HG02938 (cell line): ENCODE measurements around the gene WIPI1.
A peak's percentile ranks its signal among the peaks of the same experiment; 100 is the strongest.
"Not testable (repeated sequence)": the region's sequence is repeated elsewhere in the genome, so short reads cannot be mapped to it uniquely, and the experiment has no call there.

Source experiments
- ATAC-seq: cut with Tn5 transposase; IDR thresholded peaks from one replicate; pipeline ENCODE4 v1.9.1; 2021; ENCODE audit warnings: mild to moderate bottlenecking, moderate library complexity; ENCODE audit not compliant: unreplicated experiment

The WIPI1 gene

GRCh38 chr17:68420065-68420464 is 37.2 kb downstream of the WIPI1 start:
- no peak for ATAC-seq

DNA sequence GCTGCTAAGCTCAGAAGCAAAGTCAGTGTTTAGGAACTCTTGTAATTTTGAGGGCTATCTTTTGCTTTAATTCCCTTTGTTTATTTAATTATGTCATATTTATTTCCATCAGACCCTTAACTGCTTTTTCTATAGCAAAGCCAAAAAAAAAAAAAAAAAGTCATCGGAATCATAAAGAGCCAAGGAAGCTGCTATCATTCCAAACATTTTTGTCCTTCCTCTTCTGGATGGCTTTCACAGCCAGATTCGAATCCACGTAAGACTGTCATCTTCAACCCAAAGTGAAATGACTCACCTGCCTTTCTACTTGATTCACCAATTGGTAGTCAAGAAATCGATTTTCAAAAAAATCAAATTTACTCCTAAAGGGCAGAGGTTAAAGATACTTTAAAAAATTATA is 38.4 kb downstream of the WIPI1 start:
- no peak for ATAC-seq

- ATAC-seq, result no peak
Measured at GRCh38 chr17:68417317-68417716, 40.0 kb downstream of the WIPI1 start.

GRCh38 chr17:68414901-68415300 is 42.4 kb downstream of the WIPI1 start:
- not testable (repeated sequence) for ATAC-seq

- not testable (repeated sequence) for ATAC-seq
Measured at GRCh38 chr17:68413597-68414560, 43.4 kb downstream of the WIPI1 start.

DNA sequence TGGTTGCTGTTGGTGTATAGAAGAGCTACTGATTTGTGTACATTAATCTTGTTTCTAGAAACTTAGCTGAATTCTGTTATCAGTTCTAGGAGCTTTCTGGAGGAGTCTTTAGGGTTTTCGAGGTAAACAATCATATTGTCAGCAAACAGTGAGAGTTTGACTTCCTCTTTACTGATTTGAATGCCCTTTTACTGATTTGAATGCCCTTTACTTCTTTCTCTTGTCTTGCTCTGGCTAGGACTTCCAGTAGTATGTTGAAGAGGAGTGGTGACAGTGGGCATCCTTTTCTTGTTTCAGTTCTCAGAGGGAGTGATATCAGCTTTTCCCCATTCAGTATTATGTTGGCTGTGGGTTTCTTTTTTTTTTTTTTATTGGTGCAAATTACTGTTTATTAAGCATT is 49.6 kb downstream of the WIPI1 start:
- ATAC-seq, result not testable (repeated sequence)

- ATAC-seq, result not testable (repeated sequence)
Measured at GRCh38 chr17:68403837-68404236, 53.5 kb downstream of the WIPI1 start.

GRCh38 chr17:68403122-68403521 is 54.2 kb downstream of the WIPI1 start:
- no peak for ATAC-seq

DNA sequence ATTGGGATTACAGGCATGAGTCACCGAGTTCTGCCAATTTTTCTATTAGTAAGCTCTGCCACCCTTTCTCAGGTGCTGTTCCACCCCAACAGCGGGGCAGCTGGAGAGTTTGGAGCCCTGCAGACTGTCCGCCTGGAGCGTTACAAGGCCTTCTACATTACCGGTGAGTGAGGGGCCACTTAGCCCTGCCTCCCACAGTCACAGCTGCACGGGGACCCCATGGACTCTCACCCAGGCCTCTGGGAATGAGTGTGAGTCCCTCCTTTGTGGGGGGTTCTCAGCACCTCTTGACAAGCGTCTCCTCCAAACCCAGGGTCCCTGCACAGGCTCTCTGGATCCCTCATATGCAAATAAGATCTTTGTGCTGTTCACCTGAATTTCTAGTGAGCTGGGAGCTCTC is 56.0 kb downstream of the WIPI1 start:
- no peak for ATAC-seq

GRCh38 chr17:68400404-68400735 is 56.9 kb downstream of the WIPI1 start:
- no peak for ATAC-seq

GRCh38 chr17:68399638-68400403 is 57.5 kb downstream of the WIPI1 start:
- no peak for ATAC-seq

DNA sequence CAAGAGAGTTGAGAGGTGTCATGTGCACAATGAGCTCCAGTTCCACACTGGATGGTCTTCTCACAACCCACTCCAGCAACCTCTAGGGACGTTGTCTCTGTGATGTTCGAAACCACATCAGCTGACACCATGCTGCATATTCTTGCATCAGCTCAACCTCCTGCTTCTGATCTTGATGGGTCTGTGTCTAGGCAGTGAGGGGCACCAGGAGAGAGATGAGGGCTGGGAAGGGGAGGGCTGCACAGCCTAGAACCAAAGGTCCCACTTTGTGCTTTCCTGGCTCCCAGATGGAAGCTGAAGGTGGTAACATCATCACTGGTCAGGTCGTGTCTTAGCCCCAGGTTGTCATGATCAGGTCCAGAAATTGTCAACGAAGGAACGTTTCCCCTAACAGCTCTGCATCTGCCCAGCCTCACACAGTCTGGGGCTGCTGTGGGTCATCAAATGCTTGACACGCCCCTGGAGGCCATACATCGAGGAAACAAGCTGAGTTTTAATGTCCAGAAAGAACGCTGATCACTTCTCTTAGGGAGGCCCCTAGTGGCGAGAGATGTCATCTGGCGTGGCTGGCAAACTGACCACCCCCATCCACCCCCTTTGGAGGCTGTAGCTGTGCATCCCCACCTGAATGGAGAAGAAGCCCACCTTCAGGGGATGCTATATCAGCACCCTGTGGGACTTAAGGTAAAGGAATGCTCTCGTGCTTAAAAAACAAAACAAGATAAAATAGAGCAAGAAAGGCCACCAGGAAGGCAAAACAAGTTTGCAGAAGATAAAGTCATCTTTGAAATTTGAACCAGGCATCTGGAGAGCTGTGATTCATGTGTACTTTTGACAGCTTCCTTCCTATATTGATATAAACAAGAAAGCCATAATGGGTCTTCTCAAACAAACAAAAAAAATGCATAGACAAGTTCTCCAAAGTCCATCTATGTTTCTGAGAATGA is 58.3 kb downstream of the WIPI1 start:
- peak; percentile 91 for ATAC-seq

GRCh38 chr17:68397108-68397536 is 60.2 kb downstream of the WIPI1 start:
- ATAC-seq, result no peak

GRCh38 chr17:68396226-68397107 is 60.8 kb downstream of the WIPI1 start:
- no peak for ATAC-seq

DNA sequence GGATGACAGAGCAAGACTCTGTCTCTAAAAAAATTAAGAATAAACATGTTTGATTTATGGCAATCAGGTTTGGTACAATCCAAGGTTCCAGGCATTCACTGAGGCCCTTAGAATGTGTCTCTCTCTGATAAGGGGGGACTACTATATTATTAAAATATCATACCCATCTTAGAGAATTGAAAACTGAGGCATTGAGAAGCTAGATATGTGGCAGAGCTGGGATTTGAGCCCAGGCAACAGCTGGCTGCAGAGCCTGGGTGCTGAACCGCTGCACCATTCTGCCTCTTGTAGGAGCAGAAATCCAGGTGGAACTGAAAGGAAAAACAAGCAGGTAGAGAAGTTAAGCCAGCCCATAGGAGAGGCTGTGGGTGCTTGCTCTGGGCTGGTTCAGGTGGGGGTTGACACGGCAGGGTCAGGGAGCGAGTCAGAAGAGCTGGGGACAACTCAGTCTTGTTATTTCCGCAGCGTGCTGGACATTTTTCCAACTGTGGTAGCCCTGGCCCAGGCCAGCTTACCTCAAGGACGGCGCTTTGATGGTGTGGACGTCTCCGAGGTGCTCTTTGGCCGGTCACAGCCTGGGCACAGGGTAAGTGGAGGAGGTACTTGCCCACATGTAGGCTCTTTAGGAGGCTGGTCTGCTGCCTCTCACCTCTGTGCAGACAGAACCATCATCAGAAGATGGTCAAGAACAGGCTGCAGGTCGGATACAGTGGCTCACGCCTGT is 62.5 kb downstream of the WIPI1 start:
- no peak for ATAC-seq

DNA sequence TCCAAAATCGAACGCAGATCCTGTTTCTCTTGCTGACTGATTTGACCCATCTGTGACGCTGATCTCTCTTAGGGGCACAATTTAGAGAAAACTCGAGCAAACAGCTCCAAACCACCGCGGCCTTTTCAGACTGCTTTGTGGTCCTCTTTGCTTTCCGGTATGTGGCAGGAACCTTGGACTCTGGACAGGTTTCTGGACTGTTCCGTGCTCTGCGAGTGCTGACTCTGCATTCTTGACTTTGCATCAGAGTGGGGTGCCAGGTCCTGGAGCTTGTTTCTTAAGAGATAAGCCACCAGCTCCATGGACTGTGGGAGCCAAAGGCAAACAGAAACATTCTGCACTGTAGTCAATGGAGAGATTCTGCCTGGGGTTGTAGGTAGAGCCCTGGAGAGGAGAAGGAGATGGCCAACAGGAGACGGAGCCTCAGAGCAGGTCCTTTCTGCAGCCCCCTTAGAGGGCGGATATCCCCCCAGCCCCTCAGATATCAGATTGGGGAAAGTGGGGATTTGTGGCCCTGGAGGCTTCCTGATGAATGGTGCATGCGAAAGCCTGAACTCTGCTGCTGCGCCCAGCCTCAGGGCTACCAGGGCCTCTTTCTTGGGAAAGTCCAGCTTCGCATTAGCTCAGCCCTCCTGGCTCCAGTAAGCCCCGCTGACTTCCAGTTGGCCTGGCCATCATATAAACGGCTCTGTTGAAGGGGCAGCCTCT is 65.6 kb downstream of the WIPI1 start:
- ATAC-seq, result no peak

DNA sequence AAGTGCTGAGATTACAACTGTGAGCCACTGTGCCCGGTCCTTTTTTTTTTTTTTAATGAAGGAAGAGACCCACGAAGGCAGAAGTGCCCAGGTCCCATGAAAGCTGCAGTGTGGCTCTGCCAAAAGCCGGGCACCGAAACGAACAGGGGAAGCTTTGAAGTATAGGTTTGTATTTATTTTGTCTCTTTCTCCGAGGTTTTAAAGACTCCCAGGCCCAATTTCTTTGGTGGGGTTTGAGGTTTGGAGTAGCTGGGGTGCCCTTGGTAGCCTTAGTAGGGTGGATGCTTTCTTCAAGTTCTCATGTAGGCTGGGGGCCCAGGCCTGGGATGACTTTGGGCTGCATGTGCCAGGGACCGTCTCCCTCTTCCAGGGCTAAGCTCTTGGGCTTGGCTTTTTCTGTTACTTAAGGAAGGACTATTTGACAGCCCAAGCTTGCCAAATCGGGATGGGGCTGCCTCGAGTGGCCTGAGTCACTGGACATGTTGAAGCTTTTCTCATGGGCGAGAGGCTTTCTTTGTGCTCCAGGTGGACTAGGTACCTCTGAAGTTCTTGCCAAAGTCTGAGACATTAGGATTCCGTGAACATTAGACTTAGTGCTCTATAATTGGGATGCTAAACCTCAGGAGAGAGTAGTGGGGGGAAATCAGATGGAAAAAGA is 66.3 kb downstream of the WIPI1 start:
- ATAC-seq, result no peak

- ATAC-seq, result no peak
Measured at GRCh38 chr17:68389041-68389440, 68.3 kb downstream of the WIPI1 start.
